GM19372 (cell line): Measurements from ENCODE around the gene OVAAL.

Experiments used
- ATAC-seq: cut with Tn5 transposase; IDR thresholded peaks from one replicate; pipeline ENCODE4 v1.9.1; 2021; ENCODE audit warnings: mild to moderate bottlenecking, low read depth, moderate library complexity; ENCODE audit not compliant: unreplicated experiment

The OVAAL gene

GRCh38 chr1:180601512-180601911 is 42.7 kb downstream of the OVAAL start:
- no peak for ATAC-seq

GRCh38 chr1:180603223-180603849 is 44.6 kb downstream of the OVAAL start:
- ATAC-seq, result no peak

GRCh38 chr1:180603850-180604226 is 45.1 kb downstream of the OVAAL start:
- ATAC-seq, result no peak

GRCh38 chr1:180606155-180606554 is 47.4 kb downstream of the OVAAL start:
- ATAC-seq, result no peak

- ATAC-seq, result no peak
Observed at GRCh38 chr1:180609643-180610555, 51.1 kb downstream of the OVAAL start.

- no peak for ATAC-seq
Observed at GRCh38 chr1:180610556-180611015, 51.8 kb downstream of the OVAAL start.

- ATAC-seq, result no peak
Observed at GRCh38 chr1:180611016-180611930, 52.5 kb downstream of the OVAAL start.

GRCh38 chr1:180612632-180613031 is 53.9 kb downstream of the OVAAL start:
- no peak for ATAC-seq

GRCh38 chr1:180614730-180615129 is 56.0 kb downstream of the OVAAL start:
- no peak for ATAC-seq

- no peak for ATAC-seq
Observed at GRCh38 chr1:180615493-180616290, 56.9 kb downstream of the OVAAL start.
